Uterus (tissue), 2 donors: ENCODE results near the gene SLC9C2.

Source experiments
- POLR2A ChIP-seq, 2 donors: fragments of 450-650 bp; IDR thresholded peaks; one replicate each; pipeline ENCODE4 v1.6.1; 2016; ENCODE audit warnings: antibody characterized with exemption in 2 of 2, mild to moderate bottlenecking in 1 of 2, moderate library complexity in 1 of 2
- TF ChIP-seq, protein P1 (sequence below), 4 experiments: fragments of 200-600 bp in 2 of 4; fragments of 450-650 bp in 2 of 4; sonication (generic) in 2 of 4; IDR thresholded peaks; one replicate each; pipeline ENCODE4 v1.5.1; 2016 to 2019; ENCODE audit warnings: antibody characterized with exemption in 4 of 4, mild to moderate bottlenecking in 2 of 4, moderate library complexity in 1 of 4

DNA sequence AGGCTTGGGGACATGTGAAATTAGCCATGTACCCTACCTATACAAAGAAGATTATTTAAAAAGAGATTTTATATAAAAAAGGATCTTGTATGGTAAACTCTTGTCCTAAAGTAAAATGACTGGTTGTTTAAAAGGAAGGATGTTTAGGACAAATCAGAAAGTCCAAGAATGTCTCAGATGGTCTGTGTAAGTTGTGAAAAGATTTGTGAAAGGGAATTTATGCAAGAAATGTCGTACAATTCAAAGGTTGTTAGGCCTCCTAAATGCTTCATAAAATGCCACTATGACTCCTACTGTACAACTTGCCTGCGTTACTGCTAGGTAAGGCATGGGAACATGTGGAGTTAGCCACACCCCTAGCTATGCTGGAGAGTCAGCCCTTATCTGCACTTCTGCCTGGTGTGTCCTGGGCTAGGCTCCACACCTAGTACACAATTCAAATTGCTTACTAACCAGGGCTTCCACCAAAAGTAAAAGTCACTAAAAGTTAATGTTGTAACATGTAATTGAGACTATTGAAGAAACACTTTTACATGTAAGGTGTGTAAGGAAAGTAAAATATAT, 106.0 kb downstream of the SLC9C2 start:
- TF ChIP-seq, protein P1, sequence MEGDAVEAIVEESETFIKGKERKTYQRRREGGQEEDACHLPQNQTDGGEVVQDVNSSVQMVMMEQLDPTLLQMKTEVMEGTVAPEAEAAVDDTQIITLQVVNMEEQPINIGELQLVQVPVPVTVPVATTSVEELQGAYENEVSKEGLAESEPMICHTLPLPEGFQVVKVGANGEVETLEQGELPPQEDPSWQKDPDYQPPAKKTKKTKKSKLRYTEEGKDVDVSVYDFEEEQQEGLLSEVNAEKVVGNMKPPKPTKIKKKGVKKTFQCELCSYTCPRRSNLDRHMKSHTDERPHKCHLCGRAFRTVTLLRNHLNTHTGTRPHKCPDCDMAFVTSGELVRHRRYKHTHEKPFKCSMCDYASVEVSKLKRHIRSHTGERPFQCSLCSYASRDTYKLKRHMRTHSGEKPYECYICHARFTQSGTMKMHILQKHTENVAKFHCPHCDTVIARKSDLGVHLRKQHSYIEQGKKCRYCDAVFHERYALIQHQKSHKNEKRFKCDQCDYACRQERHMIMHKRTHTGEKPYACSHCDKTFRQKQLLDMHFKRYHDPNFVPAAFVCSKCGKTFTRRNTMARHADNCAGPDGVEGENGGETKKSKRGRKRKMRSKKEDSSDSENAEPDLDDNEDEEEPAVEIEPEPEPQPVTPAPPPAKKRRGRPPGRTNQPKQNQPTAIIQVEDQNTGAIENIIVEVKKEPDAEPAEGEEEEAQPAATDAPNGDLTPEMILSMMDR (IDR thresholded peaks at IDR 0.05) = no peak
- TF ChIP-seq POLR2A (IDR thresholded peaks at IDR 0.05) = no peak
